IMR-90 (cell line): ENCODE data around the gene MCF2L. TPM values are rescaled to one million over a fixed set of nuclear protein-coding genes. Genes with fewer than 3 reads are reported as not detected.

Experiments used
- ATAC-seq: fragments of 200-7000 bp; cut with Tn5 transposase; 2 replicates; pipeline ENCODE4 v1.9.1; 2020; ENCODE audit warnings: low read depth, mild to moderate bottlenecking, moderate library complexity
- BruUV-seq: library from RNA; stranded (reverse); fragments of 400-500 nt; replicated peaks from 2 replicates; lab custom pipeline; 2021; lab: Mats Ljungman, UMichigan
- CTCF ChIA-PET: fragments of 300-600 bp; formaldehyde crosslinking; extraction: SDS; loops from one replicate; lab custom pipeline; 2021; ENCODE audit warnings: antibody characterized with exemption; lab: Yijun Ruan, JAX
- POLR2A ChIA-PET: fragments of 300-600 bp; sonication (Branson Sonifier 250); formaldehyde crosslinking; loops from one replicate; lab custom pipeline; 2022; ENCODE audit warnings: antibody characterized with exemption; ENCODE audit not compliant: unreplicated experiment; lab: Charles Lee
- DNase-seq: peaks from one replicate; pipeline ENCODE4 v3.0.0; 2013
- H2AFZ ChIP-seq: replicated peaks from 2 replicates; pipeline ENCODE3; 2013; ENCODE audit warnings: low read length, mild to moderate bottlenecking; ENCODE audit not compliant: poor library complexity
- H2AK5ac ChIP-seq: 2 replicates; pipeline ENCODE4 v1.6.1; 2013; ENCODE audit warnings: low read depth, low read length, inconsistent platforms
- H2AK9ac ChIP-seq: replicated peaks from 2 replicates; pipeline ENCODE3; 2013; ENCODE audit warnings: mild to moderate bottlenecking, low read depth, low read length, moderate library complexity; ENCODE audit not compliant: poor library complexity
- H2BK120ac ChIP-seq: 2 replicates; pipeline ENCODE4 v1.6.1; 2013; ENCODE audit warnings: low read depth, low read length, inconsistent platforms
- H2BK15ac ChIP-seq: 3 replicates; pipeline ENCODE4 v1.6.1; 2013; ENCODE audit warnings: low read depth, low read length, inconsistent platforms
- H2BK20ac ChIP-seq: 2 replicates; pipeline ENCODE4 v1.6.1; 2013; ENCODE audit warnings: low read depth, mild to moderate bottlenecking, inconsistent platforms, low read length, moderate library complexity
- H2BK5ac ChIP-seq: 2 replicates; pipeline ENCODE4 v1.6.1; 2013; ENCODE audit warnings: mild to moderate bottlenecking, low read depth, low read length, inconsistent platforms; ENCODE audit not compliant: poor library complexity, severe bottlenecking
- H3K14ac ChIP-seq: replicated peaks from 2 replicates; pipeline ENCODE4 v1.6.1; 2013; ENCODE audit warnings: low read depth, low read length, inconsistent platforms
- H3K18ac ChIP-seq: 2 replicates; pipeline ENCODE4 v1.6.1; 2013; ENCODE audit warnings: low read depth, low read length, control low read depth
- H3K23ac ChIP-seq: 2 replicates; pipeline ENCODE4 v1.6.1; 2013; ENCODE audit warnings: low read depth, low read length, inconsistent platforms
- H3K27ac ChIP-seq: 2 replicates; pipeline ENCODE4 v1.5.1; 2013; ENCODE audit warnings: mild to moderate bottlenecking, control low read depth, low read length; ENCODE audit not compliant: insufficient read depth
- H3K27me3 ChIP-seq: 2 replicates; pipeline ENCODE4 v1.6.1; 2013; ENCODE audit warnings: low read length; ENCODE audit not compliant: control insufficient read depth, insufficient read depth
- H3K36me3 ChIP-seq: 2 replicates; pipeline ENCODE4 v1.6.1; 2013; ENCODE audit warnings: low read length, mixed read lengths; ENCODE audit not compliant: control insufficient read depth, insufficient read depth
- H3K4ac ChIP-seq: 2 replicates; pipeline ENCODE4 v1.6.1; 2013; ENCODE audit warnings: low read depth, low read length, inconsistent platforms
- H3K4me1 ChIP-seq: 2 replicates; pipeline ENCODE4 v1.6.1; 2013; ENCODE audit warnings: low read length, mixed read lengths; ENCODE audit not compliant: control insufficient read depth, insufficient read depth
- H3K4me2 ChIP-seq: 2 replicates; pipeline ENCODE4 v1.6.1; 2013; ENCODE audit warnings: low read depth, mild to moderate bottlenecking, control low read depth, low read length, moderate library complexity
- H3K4me3 ChIP-seq: 2 replicates; pipeline ENCODE4 v1.5.1; 2013; ENCODE audit warnings: low read depth, mild to moderate bottlenecking, control low read depth, low read length, moderate library complexity; ENCODE audit not compliant: insufficient read depth
- H3K56ac ChIP-seq: 2 replicates; pipeline ENCODE4 v1.6.1; 2013; ENCODE audit warnings: low read length, inconsistent platforms; ENCODE audit not compliant: insufficient read depth; ENCODE audit errors: extremely low read depth
- H3K79me1 ChIP-seq, 2 experiments: 2 replicates each; pipeline ENCODE4 v1.6.1; 2013; ENCODE audit warnings: low read length in 2 of 2, inconsistent platforms in 1 of 2, low read depth in 1 of 2
- H3K9ac ChIP-seq: 2 replicates; pipeline ENCODE4 v1.6.1; 2013; ENCODE audit warnings: low read depth, low read length, control low read depth
- H3K9me1 ChIP-seq: 2 replicates; pipeline ENCODE4 v1.6.1; 2013; ENCODE audit warnings: low read length, inconsistent platforms; ENCODE audit not compliant: insufficient read depth
- H3K9me3 ChIP-seq: 2 replicates; pipeline ENCODE4 v1.6.1; 2013; ENCODE audit warnings: low read length; ENCODE audit not compliant: control insufficient read depth, insufficient read depth
- H4K20me1 ChIP-seq: 2 replicates; pipeline ENCODE4 v1.6.1; 2013; ENCODE audit warnings: low read length, inconsistent platforms; ENCODE audit not compliant: insufficient read depth
- H4K5ac ChIP-seq: 2 replicates; pipeline ENCODE4 v1.6.1; 2013; ENCODE audit warnings: mild to moderate bottlenecking, low read depth, low read length, control low read depth
- H4K8ac ChIP-seq, 2 experiments: 2 replicates each; pipeline ENCODE4 v1.6.1; 2013; ENCODE audit warnings: low read depth in 2 of 2, low read length in 2 of 2, control low read depth in 1 of 2, inconsistent platforms in 1 of 2
- H4K91ac ChIP-seq: 2 replicates; pipeline ENCODE4 v1.6.1; 2013; ENCODE audit warnings: low read depth, low read length, inconsistent platforms; ENCODE audit not compliant: insufficient read depth
- BHLHE40 ChIP-seq: fragments of 150-350 bp; IDR thresholded peaks from 2 replicates; pipeline ENCODE4 v1.6.1; 2016; ENCODE audit warnings: mild to moderate bottlenecking, low read depth, low read length
- CEBPB ChIP-seq: IDR thresholded peaks from 2 replicates; pipeline ENCODE4 v1.6.1; 2012; ENCODE audit warnings: low read depth, low read length, improper control_type of control experiment
- CHD1 ChIP-seq: IDR thresholded peaks from 2 replicates; pipeline ENCODE4 v1.6.1; 2012; ENCODE audit warnings: low read depth, low read length, improper control_type of control experiment
- ELK1 ChIP-seq: fragments of 150-350 bp; IDR thresholded peaks from 2 replicates; pipeline ENCODE4 v1.6.1; 2016; ENCODE audit warnings: low read depth, mild to moderate bottlenecking, low read length, moderate library complexity, borderline replicate concordance
- FOS ChIP-seq: fragments of 150-350 bp; IDR thresholded peaks from 2 replicates; pipeline ENCODE4 v1.6.1; 2016; ENCODE audit warnings: low read depth, low read length
- MAFK ChIP-seq: IDR thresholded peaks from 2 replicates; pipeline ENCODE4 v1.6.1; 2012; ENCODE audit warnings: low read depth, low read length, improper control_type of control experiment
- MAZ ChIP-seq: IDR thresholded peaks from 2 replicates; pipeline ENCODE4 v1.6.1; 2012; ENCODE audit warnings: low read depth, mild to moderate bottlenecking, low read length, improper control_type of control experiment, moderate library complexity, borderline replicate concordance
- MXI1 ChIP-seq: IDR thresholded peaks from 2 replicates; pipeline ENCODE4 v1.6.1; 2012; ENCODE audit warnings: low read depth, mild to moderate bottlenecking, low read length, moderate library complexity, borderline replicate concordance
- POLR2A ChIP-seq: IDR thresholded peaks from 2 replicates; pipeline ENCODE4 v1.6.1; 2012; ENCODE audit warnings: mild to moderate bottlenecking, low read depth, low read length
- RAD21 ChIP-seq: IDR thresholded peaks from 2 replicates; pipeline ENCODE4 v1.6.1; 2012; ENCODE audit warnings: low read length, improper control_type of control experiment
- RCOR1 ChIP-seq: IDR thresholded peaks from 2 replicates; pipeline ENCODE4 v1.6.1; 2012; ENCODE audit warnings: mild to moderate bottlenecking, low read length, improper control_type of control experiment; ENCODE audit not compliant: insufficient replicate concordance
- WGBS, 2 experiments: methylation state at CpG; one replicate each; pipeline versions ENCODE4 v1.1.5 to v1.1.7; 2013; ENCODE audit warnings: missing lambda C conversion rate in 2 of 2; ENCODE audit not compliant: insufficient read length in 1 of 2; ENCODE audit errors: extremely low coverage in 2 of 2; 5-methylcytosine and 5-hydroxymethylcytosine counted together
- dilution Hi-C: fragments of 300-500 bp; cut with HindIII; formaldehyde crosslinking; loops from one replicate; pipeline ENCODE4 v1.14.3; 2018; ENCODE audit warnings: low sequenced_read_pairs; ENCODE audit not compliant: unreplicated experiment
- in situ Hi-C: fragments of 300-500 bp; cut with MboI; formaldehyde crosslinking; loops from 3 replicates; pipeline ENCODE4 v1.14.3; 2019; ENCODE audit warnings: low sequenced_read_pairs, inconsistent platforms, mixed read lengths
- intact Hi-C: fragments of 100-400 bp; cut with micrococcal nuclease; formaldehyde crosslinking; loops from 2 replicates; pipeline ENCODE4 v1.10.0; 2022
- polyA plus RNA-seq, 3 experiments: library from polyadenylated mRNA; depleted of rRNA; stranded (reverse); fragments of >200 nt; gene quantifications; 2 replicates each; pipeline ENCODE4 v1.2.3, GENCODE V29; 2012; ENCODE audit warnings: low replicate concordance in 1 of 3
- total RNA-seq: library from RNA; depleted of rRNA; stranded (reverse); fragments of >200 nt; gene quantifications from 2 replicates; pipeline ENCODE4 v1.2.3, GENCODE V29; 2012
- TF ChIP-seq, protein P1 (sequence below): fragments of 150-350 bp; IDR thresholded peaks from 2 replicates; pipeline ENCODE4 v1.6.1; 2017; ENCODE audit warnings: mild to moderate bottlenecking, antibody characterized with exemption, low read length, low read depth

Gene MCF2L
- total and polyA plus RNA-seq, 2 of the 4 experiments (the other 2 are of a cell fraction): 0.18 TPM; not detected in 1

DNA sequence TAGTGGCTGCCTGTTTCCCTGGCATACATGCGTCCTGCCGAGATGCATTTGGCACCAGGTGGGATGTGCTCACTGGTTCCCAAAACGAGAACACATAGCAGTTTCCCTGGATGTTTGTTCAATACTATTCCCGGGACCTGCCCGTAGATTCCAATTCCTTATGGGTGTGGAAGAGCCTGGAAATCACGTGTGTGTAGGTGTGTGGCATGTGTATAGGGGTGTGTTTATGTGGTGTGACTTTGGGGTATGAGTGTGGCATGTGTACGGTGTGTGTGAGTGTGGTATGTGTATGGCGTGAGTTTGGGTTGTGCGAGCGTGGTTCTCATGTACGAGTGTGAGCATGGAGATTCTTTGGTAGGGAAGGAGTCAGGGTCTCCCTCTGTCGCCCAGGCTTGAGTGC is 133.7 kb downstream of the MCF2L start:
- Histone ChIP-seq H4K20me1 (no peaks in the 10 kb centered on the region), H2BK20ac (no peak overlapping the region), H3K27me3 (peaks cover 16% of the 10 kb centered on the region), H2BK5ac (no peak overlapping the region), H2BK120ac (no peak overlapping the region), H3K23ac (no peak overlapping the region), H3K4me1 (peaks cover 7% of the 10 kb centered on the region; the same call in 1 of the 2 replicates), H3K9ac (no peak overlapping the region), H4K5ac (no peak overlapping the region), H3K14ac (no peak overlapping the region), H3K27ac (no peak overlapping the region), H2AFZ (no peak overlapping the region), H3K9me1 (peaks cover 2% of the 10 kb centered on the region; the same call in 1 of the 2 replicates), H2AK5ac (no peak overlapping the region), H3K36me3 (no peaks in the 10 kb centered on the region), H2BK15ac (no peak overlapping the region), H3K9me3 (no peaks in the 10 kb centered on the region), H3K18ac (no peak overlapping the region), H3K4me3 (no peak overlapping the region), H4K8ac (no peak overlapping the region), H3K79me1 (no peaks in the 10 kb centered on the region), H3K4me2 (no peak overlapping the region), H3K4ac (no peak overlapping the region), H4K91ac (no peak overlapping the region; the same call in 1 of the 2 replicates), H2AK9ac (no peak overlapping the region), H3K56ac (no peak overlapping the region)
- DNase-seq (no peak), ATAC-seq (no peak)
- CTCF ChIA-PET: no interaction called here
- intact Hi-C loops (no loop called here), dilution Hi-C loops (no loop called here), in situ Hi-C loops (no loop called here)
- no TSS peak for BruUV-seq
- TF ChIP-seq RAD21 (no peak), ELK1 (no peak), CHD1 (no peak), MXI1 (no peak), POLR2A (no peak), RCOR1 (no peak), CEBPB (no peak), FOS (no peak), MAZ (no peak), BHLHE40 (no peak), MAFK (no peak)
- TF ChIP-seq, protein P1, sequence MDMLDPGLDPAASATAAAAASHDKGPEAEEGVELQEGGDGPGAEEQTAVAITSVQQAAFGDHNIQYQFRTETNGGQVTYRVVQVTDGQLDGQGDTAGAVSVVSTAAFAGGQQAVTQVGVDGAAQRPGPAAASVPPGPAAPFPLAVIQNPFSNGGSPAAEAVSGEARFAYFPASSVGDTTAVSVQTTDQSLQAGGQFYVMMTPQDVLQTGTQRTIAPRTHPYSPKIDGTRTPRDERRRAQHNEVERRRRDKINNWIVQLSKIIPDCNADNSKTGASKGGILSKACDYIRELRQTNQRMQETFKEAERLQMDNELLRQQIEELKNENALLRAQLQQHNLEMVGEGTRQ: no peak
- 80 to 100% methylated on average over 3 to 4 of the region's 12 CpGs for WGBS, 2 experiments
- POLR2A ChIA-PET: no interaction called here
